HepG2 (cell line): Measurements from ENCODE around the gene OAF. TPM values are rescaled to one million over a fixed set of nuclear protein-coding genes. Genes with fewer than 3 reads are reported as not detected.

Experiments
- ATF6 ChIP-seq: sonication (generic); formaldehyde crosslinking; conservative IDR thresholded peaks from 2 replicates; pipeline ENCODE4 v1.4.0; 2020; ENCODE audit warnings: missing genetic modification reagents
- CBX1 ChIP-seq: IDR thresholded peaks from one replicate; pipeline ENCODE4 v1.6.1; 2016; ENCODE audit warnings: antibody characterized with exemption, low read depth
- MLXIP ChIP-seq: sonication (generic); formaldehyde crosslinking; IDR thresholded peaks from 2 replicates; pipeline ENCODE4 v1.9.0; 2021; ENCODE audit warnings: missing genetic modification reagents, borderline replicate concordance
- NAIF1 ChIP-seq: sonication (generic); formaldehyde crosslinking; IDR thresholded peaks from 2 replicates; pipeline ENCODE4 v1.5.0; 2020; ENCODE audit warnings: mild to moderate bottlenecking, missing genetic modification reagents, borderline replicate concordance
- PATZ1 ChIP-seq: sonication (generic); formaldehyde crosslinking; IDR thresholded peaks from 2 replicates; pipeline ENCODE4 v1.4.0; 2020; ENCODE audit warnings: missing genetic modification reagents
- RBM22 ChIP-seq: fragments of 200-400 bp; formaldehyde crosslinking; optimal IDR thresholded peaks from 2 replicates; pipeline ENCODE3; 2017; ENCODE audit warnings: mild to moderate bottlenecking, low read length, moderate library complexity
- SNAPC2 ChIP-seq: sonication (generic); formaldehyde crosslinking; IDR thresholded peaks from 2 replicates; pipeline ENCODE4 v1.8.1; 2022; ENCODE audit warnings: mild to moderate bottlenecking, missing genetic modification reagents
- SSRP1 ChIP-seq: IDR thresholded peaks from 2 replicates; pipeline ENCODE4 v1.6.1; 2016; ENCODE audit warnings: control low read depth
- SUZ12 ChIP-seq: fragments of 150-350 bp; IDR thresholded peaks from 2 replicates; pipeline ENCODE4 v1.6.1; 2014; ENCODE audit warnings: low read depth, low read length
- TEAD2 ChIP-seq: sonication (generic); formaldehyde crosslinking; IDR thresholded peaks from 2 replicates; pipeline ENCODE4 v1.9.0; 2021; ENCODE audit warnings: missing genetic modification reagents
- ZEB1 ChIP-seq: IDR thresholded peaks from 2 replicates; pipeline ENCODE4 v1.6.1; 2012; ENCODE audit warnings: mild to moderate bottlenecking, low read depth, inconsistent platforms; ENCODE audit not compliant: insufficient replicate concordance
- ZFP36L2 ChIP-seq: sonication (generic); formaldehyde crosslinking; IDR thresholded peaks from 2 replicates; pipeline ENCODE4 v1.4.0; 2020; ENCODE audit warnings: missing genetic modification reagents
- ZHX2 ChIP-seq, 2 experiments: sonication (generic) in 1 of 2; formaldehyde crosslinking in 1 of 2; IDR thresholded peaks; 2 replicates each; pipeline versions ENCODE4 v1.6.1 to v1.9.0; 2014 to 2022; ENCODE audit warnings: antibody characterized with exemption in 1 of 2, borderline replicate concordance in 1 of 2, inconsistent platforms in 1 of 2, low read depth in 1 of 2, missing genetic modification reagents in 1 of 2
- ZNF703 ChIP-seq: sonication (generic); formaldehyde crosslinking; IDR thresholded peaks from 2 replicates; pipeline ENCODE4 v1.5.1; 2020; ENCODE audit warnings: missing genetic modification reagents, mild to moderate bottlenecking, moderate library complexity, borderline replicate concordance
- ZNF724P ChIP-seq: sonication (generic); formaldehyde crosslinking; IDR thresholded peaks from 2 replicates; pipeline ENCODE4 v1.8.0; 2022; ENCODE audit warnings: missing genetic modification reagents, borderline replicate concordance
- ZNF749 ChIP-seq: sonication (generic); formaldehyde crosslinking; IDR thresholded peaks from 2 replicates; pipeline ENCODE4 v1.8.0; 2022; ENCODE audit warnings: mild to moderate bottlenecking, missing genetic modification reagents, moderate library complexity, borderline replicate concordance
- polyA plus RNA-seq, 8 experiments: library from polyadenylated mRNA; depleted of rRNA in 3 of 8; stranded (reverse) in 7 of 8; unstranded in 1 of 8; fragments of >200 nt; fragmentation: Illumina TruSeq in 4 of 8; extraction: Trizol in 4 of 8; gene quantifications; 2 replicates each; pipeline versions ENCODE4 v1.2.1 to v1.2.3, GENCODE V29; 2011 to 2016; ENCODE audit warnings: low read depth in 4 of 8, missing spikeins in 1 of 8, mixed read lengths in 1 of 8; ENCODE audit not compliant: insufficient read depth in 1 of 8
- total RNA-seq, 5 experiments: library from RNA; depleted of rRNA; stranded (reverse); fragments of >200 nt; fragmentation: Illumina TruSeq; extraction: Trizol; gene quantifications; 2 replicates each; pipeline ENCODE4 v1.2.3, GENCODE V29; 2016; ENCODE audit warnings: low read depth in 1 of 5

OAF gene
- total and polyA plus RNA-seq, 2 of the 13 experiments (the other 11 are each of a cell fraction or from before 2014, with no cell fraction given): 63.7 to 94.6 TPM

- no peak for TF ChIP-seq ATF6 (CRISPR knock-in tag)
- TF ChIP-seq ZNF749 (CRISPR knock-in tag): no peak
- no peak for TF ChIP-seq ZHX2 (IDR thresholded peaks at IDR 0.05; ENCODE audit: low read depth)
- no peak for TF ChIP-seq ZHX2 (CRISPR knock-in tag; IDR thresholded peaks at IDR 0.05; ENCODE audit: borderline replicate concordance)
- no peak for TF ChIP-seq SSRP1 (CRISPR knock-in tag)
- no peak for TF ChIP-seq RBM22
- TF ChIP-seq ZNF724P: no peak
- TF ChIP-seq TEAD2 (CRISPR knock-in tag): no peak
- no peak for TF ChIP-seq MLXIP (CRISPR knock-in tag)
- 0 out of 2 replicates have a peak, but pooled peaks have one; percentile 5 for TF ChIP-seq PATZ1 (CRISPR knock-in tag)
- no peak for TF ChIP-seq ZNF703 (CRISPR knock-in tag)
- no peak for TF ChIP-seq CBX1
- no peak for TF ChIP-seq ZEB1
- TF ChIP-seq ZFP36L2 (CRISPR knock-in tag): no peak
- TF ChIP-seq SNAPC2: no peak
- no peak for TF ChIP-seq SUZ12
- no peak for TF ChIP-seq NAIF1 (CRISPR knock-in tag)
Observed at GRCh38 chr11:120198787-120199469, 11.9 kb upstream of the OAF start (continued).
